GF-D8 (cell line): Measurements from ENCODE around the gene RBFOX1.

Experiments used
- DNase-seq: peaks from one replicate; lab custom pipeline; 2025; lab: John Stamatoyannopoulos, UW

RBFOX1 gene

GRCh38 chr16:7602291-7602950 lies 269.8 kb downstream of the RBFOX1 start:
- DNase-seq: no peak

GRCh38 chr16:7605812-7606211 lies 273.2 kb downstream of the RBFOX1 start:
- DNase-seq: no peak

GRCh38 chr16:7612671-7613070 lies 280.0 kb downstream of the RBFOX1 start:
- no peak for DNase-seq

GRCh38 chr16:7613518-7613917 lies 280.9 kb downstream of the RBFOX1 start:
- DNase-seq: no peak

- no peak for DNase-seq
Observed at GRCh38 chr16:7614021-7614795, 281.6 kb downstream of the RBFOX1 start.

- DNase-seq: no peak
Observed at GRCh38 chr16:7615565-7615964, 282.9 kb downstream of the RBFOX1 start.

- DNase-seq: no peak
Observed at GRCh38 chr16:7624871-7625766, 292.5 kb downstream of the RBFOX1 start.

- DNase-seq: no peak
Observed at GRCh38 chr16:7628981-7629380, 296.3 kb downstream of the RBFOX1 start.

- no peak for DNase-seq
Observed at GRCh38 chr16:7629571-7629970, 296.9 kb downstream of the RBFOX1 start.

- DNase-seq: no peak
Observed at GRCh38 chr16:7637446-7637845, 304.8 kb downstream of the RBFOX1 start.

- no peak for DNase-seq
Observed at GRCh38 chr16:7638306-7638705, 305.7 kb downstream of the RBFOX1 start.

- no peak for DNase-seq
Observed at GRCh38 chr16:7640334-7640733, 307.7 kb downstream of the RBFOX1 start.

GRCh38 chr16:7644176-7644575 lies 311.5 kb downstream of the RBFOX1 start:
- no peak for DNase-seq

GRCh38 chr16:7644811-7645210 lies 312.2 kb downstream of the RBFOX1 start:
- no peak for DNase-seq

- no peak for DNase-seq
Observed at GRCh38 chr16:7646821-7647500, 314.3 kb downstream of the RBFOX1 start.

GRCh38 chr16:7650431-7650830 lies 317.8 kb downstream of the RBFOX1 start:
- no peak for DNase-seq

GRCh38 chr16:7651803-7652570 lies 319.3 kb downstream of the RBFOX1 start:
- no peak for DNase-seq

- no peak for DNase-seq
Observed at GRCh38 chr16:7653746-7654461, 321.3 kb downstream of the RBFOX1 start.

GRCh38 chr16:7675628-7676027 lies 343.0 kb downstream of the RBFOX1 start:
- DNase-seq: no peak

- no peak for DNase-seq
Observed at GRCh38 chr16:7680296-7680695, 347.7 kb downstream of the RBFOX1 start.

GRCh38 chr16:7688811-7689210 lies 356.2 kb downstream of the RBFOX1 start:
- DNase-seq: no peak
